ENCODE measurements around the gene ELAVL3. TPM values are rescaled to one million over a fixed set of nuclear protein-coding genes. Genes with fewer than 3 reads are reported as not detected.
A peak's percentile ranks its signal among the peaks of the same experiment; 100 is the strongest.
"Not testable (repeated sequence)": the region's sequence is repeated elsewhere in the genome, so short reads cannot be mapped to it uniquely, and the experiment has no call there.

Gene ELAVL3
- polyA plus RNA-seq, 3 donors: not detected

- Histone ChIP-seq H3K4me2 (replicated peaks; ENCODE audit: extremely low read depth, low read length, poor library complexity, severe bottlenecking) (no peak overlapping the region), H3K79me2 (ENCODE audit: insufficient read depth, low read length) (no peaks in the 10 kb centered on the region), H2AFZ (ENCODE audit: insufficient read depth, low read depth, low read length, poor library complexity, severe bottlenecking) (no peak overlapping the region), H3K27me3 (ENCODE audit: control insufficient read depth in 2 of 2, insufficient read depth in 2 of 2, low read length in 2 of 2) (no peaks in the 10 kb centered on the region), H3K36me3 (replicated peaks in 1 of 2; ENCODE audit: control insufficient read depth in 1 of 2, insufficient read depth in 2 of 2, low read length in 2 of 2) (no peaks in the 10 kb centered on the region), H3K27ac (ENCODE audit: low read depth in 1 of 2, low read length in 2 of 2) (no peak overlapping the region), H3K9ac (ENCODE audit: insufficient read depth, low read length, poor library complexity, severe bottlenecking) (no peak overlapping the region), H4K20me1 (ENCODE audit: insufficient read depth, low read length) (no peaks in the 10 kb centered on the region), H3K9me3 (replicated peaks in 1 of 2; ENCODE audit: control insufficient read depth in 1 of 2, insufficient read depth in 1 of 2, low read length in 2 of 2) (no peaks in the 10 kb centered on the region), H3K4me1 (ENCODE audit: control insufficient read depth in 1 of 2, insufficient read depth in 2 of 2, low read length in 2 of 2) (no peaks in the 10 kb centered on the region), H3K4me3 (replicated peaks in 1 of 3; ENCODE audit: low read depth in 2 of 3, low read length in 3 of 3) (no peak overlapping the region)
- Mint-ChIP-seq H3K27ac (no peak overlapping the region), H3K4me1 (no peaks in the 10 kb centered on the region), H3K9me3 (peaks cover 0 to 7% (median 0%) of the 10 kb centered on the region in 7 donors), H3K27me3 (ENCODE audit: low read depth in 3 of 3) (peaks cover 3 to 14% (median 11%) of the 10 kb centered on the region in 3 donors), H3K36me3 (no peaks in the 10 kb centered on the region), H3K4me3 (no peak overlapping the region)
- no peak for DNase-seq
- intact Hi-C loops (cut with micrococcal nuclease): no loop called here
- no CpG with 5 or more reads among the region's 18 CpGs for WGBS (ENCODE audit: insufficient coverage)
- no peak for TF ChIP-seq CTCF (IDR thresholded peaks at IDR 0.05)
Measured at GRCh38 chr19:11457115-11457514, 23.7 kb downstream of the ELAVL3 start.

- 91% methylated on average over 5 of the region's 7 CpGs for WGBS (ENCODE audit: insufficient coverage)
- no peak overlapping the region for H3K9ac ChIP-seq (ENCODE audit: insufficient read depth, low read length, poor library complexity, severe bottlenecking)
- no peaks in the 10 kb centered on the region for H3K27me3 ChIP-seq (ENCODE audit: control insufficient read depth in 2 of 2, insufficient read depth in 2 of 2, low read length in 2 of 2)
- H3K36me3 Mint-ChIP-seq: no peaks in the 10 kb centered on the region
- H3K79me2 ChIP-seq (ENCODE audit: insufficient read depth, low read length): no peaks in the 10 kb centered on the region
- no peak overlapping the region for H2AFZ ChIP-seq (ENCODE audit: insufficient read depth, low read depth, low read length, poor library complexity, severe bottlenecking)
- intact Hi-C loops (cut with micrococcal nuclease): no loop called here
- H4K20me1 ChIP-seq (ENCODE audit: insufficient read depth, low read length): no peaks in the 10 kb centered on the region
- H3K4me1 ChIP-seq (ENCODE audit: control insufficient read depth in 1 of 2, insufficient read depth in 2 of 2, low read length in 2 of 2): no peaks in the 10 kb centered on the region
- no peaks in the 10 kb centered on the region for H3K4me1 Mint-ChIP-seq
- DNase-seq: no peak
- H3K27me3 Mint-ChIP-seq (ENCODE audit: low read depth in 3 of 3): peaks cover 3 to 14% (median 11%) of the 10 kb centered on the region in 3 donors
- no peak overlapping the region for H3K4me3 ChIP-seq (replicated peaks in 1 of 3; ENCODE audit: low read depth in 2 of 3, low read length in 3 of 3)
- H3K4me2 ChIP-seq (replicated peaks; ENCODE audit: extremely low read depth, low read length, poor library complexity, severe bottlenecking): no peak overlapping the region
- H3K27ac ChIP-seq (ENCODE audit: low read depth in 1 of 2, low read length in 2 of 2): no peak overlapping the region
- H3K36me3 ChIP-seq (replicated peaks in 1 of 2; ENCODE audit: control insufficient read depth in 1 of 2, insufficient read depth in 2 of 2, low read length in 2 of 2): no peaks in the 10 kb centered on the region
- H3K27ac Mint-ChIP-seq: no peak overlapping the region
- peaks cover 0 to 7% (median 0%) of the 10 kb centered on the region in 7 donors for H3K9me3 Mint-ChIP-seq
- no peak overlapping the region for H3K4me3 Mint-ChIP-seq
- no peaks in the 10 kb centered on the region for H3K9me3 ChIP-seq (replicated peaks in 1 of 2; ENCODE audit: control insufficient read depth in 1 of 2, insufficient read depth in 1 of 2, low read length in 2 of 2)
- TF ChIP-seq CTCF (IDR thresholded peaks at IDR 0.05): no peak
Measured at GRCh38 chr19:11456659-11457058, 24.2 kb downstream of the ELAVL3 start.

GRCh38 chr19:11455233-11455554, 25.7 kb downstream of the ELAVL3 start:
- H3K9me3 ChIP-seq (replicated peaks in 1 of 2; ENCODE audit: control insufficient read depth in 1 of 2, insufficient read depth in 1 of 2, low read length in 2 of 2); H3K79me2 ChIP-seq (ENCODE audit: insufficient read depth, low read length); H3K9ac ChIP-seq (ENCODE audit: insufficient read depth, low read length, poor library complexity, severe bottlenecking); H3K36me3 ChIP-seq (replicated peaks in 1 of 2; ENCODE audit: control insufficient read depth in 1 of 2, insufficient read depth in 2 of 2, low read length in 2 of 2); H4K20me1 ChIP-seq (ENCODE audit: insufficient read depth, low read length); H3K4me1 ChIP-seq (ENCODE audit: control insufficient read depth in 1 of 2, insufficient read depth in 2 of 2, low read length in 2 of 2); H3K36me3 Mint-ChIP-seq; H3K27me3 ChIP-seq (ENCODE audit: control insufficient read depth in 2 of 2, insufficient read depth in 2 of 2, low read length in 2 of 2); H3K4me1 Mint-ChIP-seq; H2AFZ ChIP-seq (ENCODE audit: insufficient read depth, low read depth, low read length, poor library complexity, severe bottlenecking); H3K9me3 Mint-ChIP-seq; H3K27ac ChIP-seq (ENCODE audit: low read depth in 1 of 2, low read length in 2 of 2); H3K4me2 ChIP-seq (replicated peaks; ENCODE audit: extremely low read depth, low read length, poor library complexity, severe bottlenecking); DNase-seq; H3K4me3 Mint-ChIP-seq; intact Hi-C loops (cut with micrococcal nuclease); H3K4me3 ChIP-seq (replicated peaks in 1 of 3; ENCODE audit: low read depth in 2 of 3, low read length in 3 of 3): not testable (repeated sequence)
- WGBS (ENCODE audit: insufficient coverage): 100% methylated on average over 8 of the region's 9 CpGs
- H3K27ac Mint-ChIP-seq: peak overlapping the region in 1 of 7 donors; percentile 20
- peaks cover 4 to 14% (median 9%) of the 10 kb centered on the region in 3 donors for H3K27me3 Mint-ChIP-seq (ENCODE audit: low read depth in 3 of 3)

All from CD14-positive monocyte (primary cell).